Natural killer cell (primary cell): Measurements from ENCODE around the gene SPATA1. TPM values are rescaled to one million over a fixed set of nuclear protein-coding genes. Genes with fewer than 3 reads are reported as not detected.

ENCODE experiments used
- ATAC-seq, 3 donors: fragments of 150-1000 bp in 2 of 3; fragments of 200-7000 bp in 1 of 3; cut with Tn5 transposase; 1 replicate in 1 of 3; 2 replicates in 2 of 3; pipeline ENCODE4 v1.10.0; 2021; ENCODE audit warnings: mild to moderate bottlenecking in 2 of 3, moderate library complexity in 2 of 3
- DNase-seq, 2 donors: peaks; one replicate each; pipeline versions ENCODE4 v3.0.0 to v3.0.0-alpha.2; 2013 to 2021; ENCODE audit warnings: mixed read lengths in 1 of 2
- H3K27ac ChIP-seq: one replicate; pipeline ENCODE4 v1.5.1; 2013; ENCODE audit warnings: mild to moderate bottlenecking, low read length
- H3K27me3 ChIP-seq: one replicate; pipeline ENCODE4 v1.6.1; 2013; ENCODE audit warnings: low read length; ENCODE audit not compliant: control insufficient read depth, insufficient read depth
- H3K36me3 ChIP-seq: one replicate; pipeline ENCODE4 v1.6.1; 2013; ENCODE audit warnings: low read length; ENCODE audit not compliant: control insufficient read depth, insufficient read depth
- H3K4me1 ChIP-seq: one replicate; pipeline ENCODE4 v1.6.1; 2013; ENCODE audit warnings: low read length; ENCODE audit not compliant: control insufficient read depth, insufficient read depth
- H3K4me3 ChIP-seq: one replicate; pipeline ENCODE4 v1.5.1; 2013; ENCODE audit warnings: low read length
- H3K9me3 ChIP-seq: one replicate; pipeline ENCODE4 v1.6.1; 2013; ENCODE audit warnings: low read length; ENCODE audit not compliant: control insufficient read depth, insufficient read depth
- H3K27ac Mint-ChIP-seq, 2 donors: one replicate each; pipeline ENCODE4 v1.8.0; 2022; ENCODE audit warnings: mild to moderate bottlenecking in 2 of 2, mixed read lengths in 2 of 2, moderate library complexity in 1 of 2
- H3K27me3 Mint-ChIP-seq, 2 donors: one replicate each; pipeline ENCODE4 v1.8.0; 2022; ENCODE audit warnings: low read depth in 2 of 2, mixed read lengths in 2 of 2
- H3K36me3 Mint-ChIP-seq: one replicate; pipeline ENCODE4 v1.8.0; 2022; ENCODE audit warnings: mixed read lengths
- H3K4me1 Mint-ChIP-seq, 2 donors: one replicate each; pipeline ENCODE4 v1.8.0; 2022; ENCODE audit warnings: mixed read lengths in 2 of 2
- H3K4me3 Mint-ChIP-seq: one replicate; pipeline ENCODE4 v1.8.0; 2022; ENCODE audit warnings: mild to moderate bottlenecking, moderate library complexity, mixed read lengths
- H3K9me3 Mint-ChIP-seq, 2 donors: one replicate each; pipeline ENCODE4 v1.8.0; 2022; ENCODE audit warnings: mixed read lengths in 2 of 2
- WGBS: methylation state at CpG from one replicate; pipeline ENCODE4 v1.1.7; 2013; ENCODE audit warnings: missing lambda C conversion rate; ENCODE audit not compliant: insufficient coverage; 5-methylcytosine and 5-hydroxymethylcytosine counted together
- intact Hi-C: fragments of 100-400 bp; cut with micrococcal nuclease; formaldehyde crosslinking; loops from one replicate; pipeline ENCODE4 v1.14.2; 2022
- total RNA-seq, 4 donors: library from RNA; stranded (reverse); fragments of 120-200 nt in 1 of 4; gene quantifications; one replicate each; pipeline versions ENCODE4 v1.2.3 to v1.2.4, GENCODE V29; 2013 to 2022
- TF ChIP-seq, protein P1 (sequence below): fragments of 200-600 bp; IDR thresholded peaks from one replicate; pipeline ENCODE4 v1.8.0; 2022; ENCODE audit warnings: antibody characterized with exemption

SPATA1 gene
- total RNA-seq, 3 donors from 2014 or later (not counting 1 experiment from before 2014, with no cell fraction given), result 0.63 to 4.1 (median 2.1) TPM

DNA sequence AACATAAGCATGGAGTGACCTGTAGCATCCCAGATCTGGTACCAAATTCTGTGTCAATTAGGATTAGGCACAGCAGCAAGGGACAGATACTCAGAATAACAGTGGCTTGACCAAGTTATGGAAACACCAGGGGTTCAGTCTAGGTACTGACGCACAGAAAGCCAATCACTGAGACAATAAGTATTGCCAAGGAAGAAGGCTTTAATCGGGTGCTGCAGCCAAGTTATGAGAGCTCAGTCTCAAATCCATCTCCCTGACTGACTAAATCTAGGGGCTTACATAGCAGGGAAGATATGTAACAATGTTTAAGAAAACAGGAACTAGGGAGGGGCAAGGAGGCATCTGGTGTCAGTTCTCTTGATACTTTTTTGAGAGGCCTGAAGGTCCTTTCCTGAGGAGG lies 107.7 kb downstream of the SPATA1 start:
- Histone ChIP-seq H3K4me3 (no peak overlapping the region), H3K4me1 (no peaks in the 10 kb centered on the region), H3K36me3 (no peaks in the 10 kb centered on the region), H3K27me3 (no peaks in the 10 kb centered on the region), H3K9me3 (no peaks in the 10 kb centered on the region), H3K27ac (no peak overlapping the region)
- no peaks in the 10 kb centered on the region for H3K36me3 Mint-ChIP-seq
- no peak overlapping the region for H3K27ac Mint-ChIP-seq
- DNase-seq (no peak), ATAC-seq (no peak)
- TF ChIP-seq, protein P1, sequence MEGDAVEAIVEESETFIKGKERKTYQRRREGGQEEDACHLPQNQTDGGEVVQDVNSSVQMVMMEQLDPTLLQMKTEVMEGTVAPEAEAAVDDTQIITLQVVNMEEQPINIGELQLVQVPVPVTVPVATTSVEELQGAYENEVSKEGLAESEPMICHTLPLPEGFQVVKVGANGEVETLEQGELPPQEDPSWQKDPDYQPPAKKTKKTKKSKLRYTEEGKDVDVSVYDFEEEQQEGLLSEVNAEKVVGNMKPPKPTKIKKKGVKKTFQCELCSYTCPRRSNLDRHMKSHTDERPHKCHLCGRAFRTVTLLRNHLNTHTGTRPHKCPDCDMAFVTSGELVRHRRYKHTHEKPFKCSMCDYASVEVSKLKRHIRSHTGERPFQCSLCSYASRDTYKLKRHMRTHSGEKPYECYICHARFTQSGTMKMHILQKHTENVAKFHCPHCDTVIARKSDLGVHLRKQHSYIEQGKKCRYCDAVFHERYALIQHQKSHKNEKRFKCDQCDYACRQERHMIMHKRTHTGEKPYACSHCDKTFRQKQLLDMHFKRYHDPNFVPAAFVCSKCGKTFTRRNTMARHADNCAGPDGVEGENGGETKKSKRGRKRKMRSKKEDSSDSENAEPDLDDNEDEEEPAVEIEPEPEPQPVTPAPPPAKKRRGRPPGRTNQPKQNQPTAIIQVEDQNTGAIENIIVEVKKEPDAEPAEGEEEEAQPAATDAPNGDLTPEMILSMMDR, result no peak
- peaks cover 14 to 27% of the 10 kb centered on the region in 2 donors for H3K27me3 Mint-ChIP-seq
- no peaks in the 10 kb centered on the region for H3K4me1 Mint-ChIP-seq
- intact Hi-C loops, result no loop called here
- H3K9me3 Mint-ChIP-seq, result no peaks in the 10 kb centered on the region
- WGBS, result 94% methylated on average over 2 of the region's 2 CpGs
- no peak overlapping the region for H3K4me3 Mint-ChIP-seq

DNA sequence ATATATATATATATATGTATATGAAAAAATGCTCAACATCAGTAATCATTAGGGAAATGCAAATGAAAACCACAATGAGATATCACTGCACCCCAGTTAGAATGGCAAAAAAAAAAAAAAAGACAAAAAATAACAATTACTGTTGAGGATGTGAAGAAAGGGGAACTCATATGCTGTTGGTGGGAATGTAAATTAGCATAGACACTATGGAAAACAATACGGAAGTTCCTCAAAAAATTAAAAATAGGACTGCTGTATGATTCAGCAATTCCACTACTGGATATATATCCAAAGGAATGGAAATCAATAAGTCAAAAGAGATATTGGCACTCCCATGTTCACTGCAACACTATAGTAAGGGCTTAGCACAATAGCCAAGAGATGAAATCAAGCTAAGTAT lies 109.6 kb downstream of the SPATA1 start:
- no peak overlapping the region for H3K27ac Mint-ChIP-seq
- DNase-seq (no peak), ATAC-seq (no peak)
- Histone ChIP-seq H3K9me3 (no peaks in the 10 kb centered on the region), H3K27ac (no peak overlapping the region), H3K27me3 (no peaks in the 10 kb centered on the region), H3K4me3 (no peak overlapping the region), H3K4me1 (peaks cover 5% of the 10 kb centered on the region), H3K36me3 (no peaks in the 10 kb centered on the region)
- no peaks in the 10 kb centered on the region for H3K9me3 Mint-ChIP-seq
- TF ChIP-seq, protein P1, result no peak
- H3K27me3 Mint-ChIP-seq, result peaks cover 17 to 22% of the 10 kb centered on the region in 2 donors
- H3K36me3 Mint-ChIP-seq, result no peaks in the 10 kb centered on the region
- intact Hi-C loops, result no loop called here
- H3K4me1 Mint-ChIP-seq, result peaks cover 0 to 5% of the 10 kb centered on the region in 2 donors
- H3K4me3 Mint-ChIP-seq, result no peak overlapping the region
- WGBS, result 67% methylated on average over 1 of the region's 1 CpG

Other genes with a start within 250 kb of the SPATA1 start
- gene SAMD13, start 204.7 kb upstream of the SPATA1 start, total RNA-seq, result under 1 TPM in 1 of 3 donors, not detected in 2; 0.40 TPM
- not detected for gene DNASE2B, start 107.9 kb upstream of the SPATA1 start, total RNA-seq
- 10 to 100 TPM; 50.0 to 53.0 (median 50.0) TPM for gene RPF1, start 27.1 kb upstream of the SPATA1 start, total RNA-seq
- gene GNG5, start 195 bp downstream of the SPATA1 start, total RNA-seq, result 10 to 100 TPM; 49.5 to 62.3 (median 57.5) TPM
- gene CTBS, start 68.1 kb downstream of the SPATA1 start, total RNA-seq, result 10 to 100 TPM; 14.4 to 19.9 (median 17.1) TPM
- 10 to 100 TPM; 24.2 to 35.8 (median 27.2) TPM for gene SSX2IP, start 184.1 kb downstream of the SPATA1 start, total RNA-seq